Activated naive CD8-positive, alpha-beta T cell treated with anti-CD3 and anti-CD28 coated beads for 36 hours (primary cell): ENCODE data around the gene TULP4. TPM values are rescaled to one million over a fixed set of nuclear protein-coding genes. Genes with fewer than 3 reads are reported as not detected.

Experiments
- DNase-seq: peaks from one replicate; pipeline ENCODE4 v3.0.0; 2021
- H3K27ac Mint-ChIP-seq: one replicate; pipeline ENCODE4 v1.8.0; 2022; ENCODE audit warnings: mild to moderate bottlenecking, moderate library complexity, mixed read lengths
- H3K27me3 Mint-ChIP-seq: one replicate; pipeline ENCODE4 v1.8.0; 2022; ENCODE audit warnings: mild to moderate bottlenecking, mixed read lengths
- H3K36me3 Mint-ChIP-seq: one replicate; pipeline ENCODE4 v1.8.0; 2021; ENCODE audit warnings: mild to moderate bottlenecking, mixed read lengths
- H3K4me1 Mint-ChIP-seq: one replicate; pipeline ENCODE4 v1.8.0; 2021; ENCODE audit warnings: mixed read lengths
- H3K4me3 Mint-ChIP-seq: one replicate; pipeline ENCODE4 v1.8.0; 2022; ENCODE audit warnings: mild to moderate bottlenecking, moderate library complexity, mixed read lengths
- H3K9me3 Mint-ChIP-seq: one replicate; pipeline ENCODE4 v1.8.0; 2022; ENCODE audit warnings: mixed read lengths
- total RNA-seq, 2 experiments: library from RNA; stranded (reverse); gene quantifications; one replicate each; pipeline ENCODE4 v1.2.3, GENCODE V29; 2021

TULP4 gene
- 10 to 100 TPM; 17.0 TPM for total RNA-seq

DNA sequence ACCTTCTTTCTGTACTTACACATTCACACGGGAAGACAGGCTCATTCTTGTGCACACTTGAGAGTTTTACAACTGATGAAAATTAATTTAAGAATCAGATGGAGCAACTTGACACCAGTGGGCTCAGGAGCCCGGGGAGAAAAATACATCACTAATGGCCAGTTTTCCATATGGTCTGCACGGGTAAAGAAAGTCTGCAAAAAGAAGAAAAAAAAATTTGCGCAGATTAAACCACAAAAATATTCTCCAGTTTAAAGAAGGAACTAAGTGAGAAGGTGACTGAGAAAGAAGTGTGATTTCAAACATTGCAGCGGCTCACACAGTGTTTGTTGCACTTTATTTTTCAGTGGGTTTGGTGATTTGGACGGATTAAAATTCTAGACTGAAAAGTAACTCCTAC lies at the start of gene TULP4:
Gene TULP4, plus strand, starts transcription at position 301 of the 400 bp plus-strand sequence. CDS start 1,552 bp downstream, outside the sequence.
- H3K36me3 Mint-ChIP-seq = peaks cover 35% of the 10 kb centered on the region
- no peak for DNase-seq
- H3K4me1 Mint-ChIP-seq = peaks cover 2% of the 10 kb centered on the region
- no peak within 1 kb of the TSS for H3K4me3 Mint-ChIP-seq
- no peaks in the 10 kb centered on the region for H3K27me3 Mint-ChIP-seq
- H3K27ac Mint-ChIP-seq = no peak within 1 kb of the TSS
- H3K9me3 Mint-ChIP-seq = no peaks in the 10 kb centered on the region

- no peaks in the 10 kb centered on the region for H3K9me3 Mint-ChIP-seq
- no peaks in the 10 kb centered on the region for H3K27me3 Mint-ChIP-seq
- H3K27ac Mint-ChIP-seq = no peak overlapping the region
- no peak overlapping the region for H3K4me3 Mint-ChIP-seq
- H3K36me3 Mint-ChIP-seq = peaks cover 4% of the 10 kb centered on the region
- no peak for DNase-seq
- peaks cover 5% of the 10 kb centered on the region for H3K4me1 Mint-ChIP-seq
Observed at GRCh38 chr6:158262755-158263154, 49.5 kb upstream of the TULP4 start.

GRCh38 chr6:158264180-158264579 lies 48.1 kb upstream of the TULP4 start:
- Mint-ChIP-seq H3K4me3 (peak overlapping the region; percentile 4), H3K4me1 (peaks cover 8% of the 10 kb centered on the region), H3K27ac (no peak overlapping the region), H3K27me3 (no peaks in the 10 kb centered on the region), H3K36me3 (no peaks in the 10 kb centered on the region), H3K9me3 (no peaks in the 10 kb centered on the region)
- DNase-seq = no peak

GRCh38 chr6:158266131-158266530 lies 46.1 kb upstream of the TULP4 start:
- peaks cover 19% of the 10 kb centered on the region for H3K4me1 Mint-ChIP-seq
- H3K27me3 Mint-ChIP-seq = no peaks in the 10 kb centered on the region
- H3K9me3 Mint-ChIP-seq = no peaks in the 10 kb centered on the region
- H3K4me3 Mint-ChIP-seq = no peak overlapping the region
- no peak for DNase-seq
- H3K27ac Mint-ChIP-seq = no peak overlapping the region
- H3K36me3 Mint-ChIP-seq = peaks cover 3% of the 10 kb centered on the region

GRCh38 chr6:158268361-158269147 lies 43.7 kb upstream of the TULP4 start:
- DNase-seq = no peak
- Mint-ChIP-seq H3K27me3 (no peaks in the 10 kb centered on the region), H3K36me3 (peaks cover 14% of the 10 kb centered on the region), H3K27ac (no peak overlapping the region), H3K9me3 (no peaks in the 10 kb centered on the region), H3K4me3 (no peak overlapping the region), H3K4me1 (peaks cover 38% of the 10 kb centered on the region)

DNA sequence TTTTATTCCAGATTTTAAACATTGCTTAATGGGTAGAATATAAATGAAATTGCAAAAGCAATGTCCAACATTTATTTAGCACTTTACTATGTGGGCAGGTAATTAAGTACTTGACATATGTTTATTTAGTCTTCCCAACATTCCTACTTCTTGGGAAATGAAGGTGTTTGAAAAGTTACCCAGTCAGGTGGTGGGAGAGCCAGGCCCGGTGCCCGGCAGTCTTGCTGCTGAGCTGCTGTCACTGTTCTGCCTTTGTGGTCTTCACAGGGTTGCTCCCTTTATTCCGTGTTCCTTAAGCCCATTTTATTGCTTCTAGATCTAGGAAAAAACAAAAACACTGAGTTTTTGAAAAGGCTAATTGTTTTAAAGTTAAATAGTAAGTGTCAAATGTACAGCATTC lies 42.6 kb upstream of the TULP4 start:
- Mint-ChIP-seq H3K9me3 (no peaks in the 10 kb centered on the region), H3K4me1 (peaks cover 35% of the 10 kb centered on the region), H3K27me3 (no peaks in the 10 kb centered on the region), H3K27ac (no peak overlapping the region), H3K4me3 (no peak overlapping the region), H3K36me3 (peaks cover 14% of the 10 kb centered on the region)
- no peak for DNase-seq

- Mint-ChIP-seq H3K4me1 (peaks cover 33% of the 10 kb centered on the region), H3K27ac (peak overlapping the region; percentile 65), H3K4me3 (no peak overlapping the region), H3K36me3 (peaks cover 17% of the 10 kb centered on the region), H3K9me3 (no peaks in the 10 kb centered on the region), H3K27me3 (no peaks in the 10 kb centered on the region)
- DNase-seq = peak; percentile 10
Observed at GRCh38 chr6:158270389-158271127, 41.7 kb upstream of the TULP4 start.

DNA sequence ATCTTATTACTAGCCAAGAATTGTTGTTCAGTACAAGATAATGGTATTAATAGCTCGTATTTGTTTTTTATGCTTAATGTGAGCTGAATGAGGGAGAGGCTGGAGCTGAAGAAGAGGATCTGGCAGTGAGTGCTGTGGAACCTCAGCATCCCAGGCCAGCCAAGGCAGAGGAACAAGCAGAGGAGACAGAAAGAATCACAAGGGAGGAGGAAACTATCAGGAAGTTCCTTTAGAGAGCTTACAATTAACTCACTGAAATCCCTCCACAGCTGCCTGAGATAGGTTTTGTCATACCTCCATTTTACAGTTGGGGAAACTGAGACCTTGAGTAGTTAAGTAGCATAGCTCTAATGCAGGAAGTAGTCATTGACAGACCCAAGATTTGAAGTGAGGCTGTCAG lies 39.9 kb upstream of the TULP4 start:
- Mint-ChIP-seq H3K27me3 (no peaks in the 10 kb centered on the region), H3K4me1 (peaks cover 33% of the 10 kb centered on the region), H3K36me3 (peaks cover 17% of the 10 kb centered on the region), H3K9me3 (no peaks in the 10 kb centered on the region), H3K4me3 (no peak overlapping the region), H3K27ac (no peak overlapping the region)
- no peak for DNase-seq

DNA sequence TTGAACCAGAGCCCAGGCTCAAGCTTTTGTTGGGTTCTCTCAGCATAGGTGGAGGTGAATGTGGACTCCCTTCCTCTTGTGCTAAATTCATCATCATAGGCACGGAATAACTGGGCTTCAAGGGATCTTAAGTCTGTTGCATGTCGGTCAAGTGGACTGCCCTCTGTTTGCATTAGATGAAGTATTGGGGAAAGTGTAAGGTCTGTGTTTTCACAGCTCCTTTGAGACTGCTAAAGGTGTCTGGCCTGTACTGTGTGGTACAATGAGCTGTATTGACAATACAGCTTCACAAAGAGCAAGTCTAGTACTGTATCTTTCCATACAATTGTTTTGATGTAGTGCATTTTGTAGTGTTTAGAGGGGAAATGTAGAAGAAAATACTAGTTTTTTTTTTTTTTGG lies 34.3 kb upstream of the TULP4 start:
- no peaks in the 10 kb centered on the region for H3K9me3 Mint-ChIP-seq
- H3K27ac Mint-ChIP-seq = no peak overlapping the region
- no peak overlapping the region for H3K4me3 Mint-ChIP-seq
- H3K4me1 Mint-ChIP-seq = peaks cover 3% of the 10 kb centered on the region
- H3K27me3 Mint-ChIP-seq = no peaks in the 10 kb centered on the region
- peaks cover 3% of the 10 kb centered on the region for H3K36me3 Mint-ChIP-seq
- DNase-seq = no peak

- Mint-ChIP-seq H3K36me3 (peaks cover 3% of the 10 kb centered on the region), H3K27ac (no peak overlapping the region)
Observed at GRCh38 chr6:158279615-158280014, 32.6 kb upstream of the TULP4 start.

GRCh38 chr6:158283304-158283980 lies 28.8 kb upstream of the TULP4 start:
- Mint-ChIP-seq H3K27me3 (no peaks in the 10 kb centered on the region), H3K9me3 (no peaks in the 10 kb centered on the region), H3K36me3 (peaks cover 5% of the 10 kb centered on the region), H3K27ac (no peak overlapping the region), H3K4me3 (no peak overlapping the region), H3K4me1 (peaks cover 25% of the 10 kb centered on the region)
- DNase-seq = no peak

More at GRCh38 chr6:158279615-158280014, 32.6 kb upstream of the TULP4 start:
- Mint-ChIP-seq H3K27me3 (no peaks in the 10 kb centered on the region), H3K4me1 (peaks cover 13% of the 10 kb centered on the region), H3K4me3 (no peak overlapping the region), H3K9me3 (no peaks in the 10 kb centered on the region)
- no peak for DNase-seq

DNA sequence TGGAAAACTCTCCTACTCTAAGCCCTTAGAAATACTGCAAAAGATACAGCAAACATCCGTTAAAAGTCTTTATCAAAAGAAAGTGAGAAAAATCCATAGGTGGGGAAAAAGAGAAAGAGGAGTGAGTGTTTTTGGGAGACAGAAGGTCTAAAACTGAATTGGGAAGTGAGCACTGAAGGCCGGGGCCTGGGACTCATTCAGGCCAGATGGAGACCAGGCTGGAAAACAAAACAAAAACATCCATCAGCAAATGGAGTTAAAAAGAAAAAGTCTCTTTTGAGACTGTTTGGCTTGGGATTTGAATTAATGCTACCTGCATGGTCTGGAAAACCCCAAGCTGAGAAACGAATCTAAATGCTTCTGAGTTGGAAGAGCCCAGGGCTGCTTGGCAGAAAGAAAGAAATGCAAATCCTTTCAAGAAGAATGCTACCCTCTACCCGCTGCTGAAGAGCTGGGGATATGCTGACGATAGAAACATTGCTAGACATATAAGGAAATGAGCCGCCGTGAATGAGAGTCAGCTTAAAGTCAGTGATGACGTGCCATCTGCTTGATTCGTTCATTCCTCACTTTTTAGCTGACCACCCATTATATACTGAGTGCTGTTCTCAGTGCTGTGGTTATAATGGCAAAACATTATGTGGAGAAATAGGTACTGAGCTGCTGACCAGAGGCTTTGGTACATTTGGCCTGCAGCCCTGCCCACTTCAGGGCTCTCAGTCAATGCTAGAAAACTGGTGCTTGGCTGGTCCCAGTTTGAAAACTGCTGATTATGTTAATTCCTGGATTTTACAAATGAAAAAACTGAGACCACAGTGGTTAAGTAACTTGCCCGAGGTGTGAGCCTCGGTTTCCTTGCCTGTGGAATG lies 28.0 kb upstream of the TULP4 start:
- no peak for DNase-seq
- no peak overlapping the region for H3K27ac Mint-ChIP-seq
- no peak overlapping the region for H3K4me3 Mint-ChIP-seq
- peaks cover 5% of the 10 kb centered on the region for H3K36me3 Mint-ChIP-seq
- peaks cover 25% of the 10 kb centered on the region for H3K4me1 Mint-ChIP-seq
- H3K9me3 Mint-ChIP-seq = no peaks in the 10 kb centered on the region
- no peaks in the 10 kb centered on the region for H3K27me3 Mint-ChIP-seq

- H3K4me1 Mint-ChIP-seq = peaks cover 31% of the 10 kb centered on the region
Observed at GRCh38 chr6:158284876-158285655, 27.2 kb upstream of the TULP4 start.

GRCh38 chr6:158285656-158286021 lies 26.6 kb upstream of the TULP4 start:
- peaks cover 37% of the 10 kb centered on the region for H3K4me1 Mint-ChIP-seq
- H3K9me3 Mint-ChIP-seq = no peaks in the 10 kb centered on the region
- no peak overlapping the region for H3K4me3 Mint-ChIP-seq
- DNase-seq = no peak
- no peaks in the 10 kb centered on the region for H3K27me3 Mint-ChIP-seq
- peaks cover 5% of the 10 kb centered on the region for H3K36me3 Mint-ChIP-seq
- H3K27ac Mint-ChIP-seq = no peak overlapping the region

More at GRCh38 chr6:158284876-158285655, 27.2 kb upstream of the TULP4 start:
- Mint-ChIP-seq H3K27me3 (no peaks in the 10 kb centered on the region), H3K4me3 (no peak overlapping the region), H3K36me3 (peaks cover 5% of the 10 kb centered on the region), H3K27ac (no peak overlapping the region), H3K9me3 (no peaks in the 10 kb centered on the region)
- no peak for DNase-seq
